GM21447 (cell line): ENCODE results near the gene DPP3.
"Not testable (repeated sequence)": the region's sequence is repeated elsewhere in the genome, so short reads cannot be mapped to it uniquely, and the experiment has no call there.

Experiments
- ATAC-seq: cut with Tn5 transposase; IDR thresholded peaks from one replicate; pipeline ENCODE4 v1.9.1; 2021; ENCODE audit not compliant: unreplicated experiment

DPP3 gene

GRCh38 chr11:66530927-66531709, 50.9 kb downstream of the DPP3 start:
- no peak for ATAC-seq

- ATAC-seq = no peak
These were observed 51.6 kb downstream of the DPP3 start for GRCh38 chr11:66531841-66532240.

- no peak for ATAC-seq
These were observed 52.5 kb downstream of the DPP3 start for GRCh38 chr11:66532784-66533183.

DNA sequence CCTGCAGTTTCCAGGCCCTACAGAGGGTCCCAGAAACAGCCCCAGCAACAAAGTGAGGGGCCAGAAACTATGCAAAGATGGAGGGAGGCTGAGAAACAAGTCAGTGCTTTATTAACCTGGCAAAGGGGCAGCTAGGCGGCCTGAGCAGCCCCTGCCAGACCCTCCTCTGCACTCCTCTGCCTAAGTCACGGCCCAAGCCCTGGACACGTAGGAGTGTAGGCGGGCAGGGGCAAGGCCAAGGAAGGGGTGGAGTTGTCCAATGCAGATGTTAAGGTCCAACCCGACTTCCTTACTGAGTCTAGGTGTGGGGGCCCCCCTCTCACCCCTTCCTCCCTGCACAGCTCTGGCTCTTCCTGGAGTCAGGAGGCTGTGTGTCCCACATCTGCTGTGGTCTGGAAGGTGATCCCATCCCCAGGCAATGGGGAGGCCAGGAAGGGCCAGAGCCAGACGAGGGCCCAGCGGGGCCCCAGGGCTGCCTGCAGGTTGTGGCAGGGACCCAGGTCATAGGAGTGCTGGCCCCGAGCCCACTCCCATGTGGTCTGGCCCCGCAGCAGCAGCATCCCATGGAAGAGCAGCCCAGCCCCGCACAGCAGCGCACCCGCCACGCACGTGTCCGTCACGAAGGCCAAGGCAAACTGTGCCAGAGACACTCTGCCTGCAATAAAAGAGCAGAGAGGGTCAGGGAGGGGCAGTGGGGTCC, 59.1 kb downstream of the DPP3 start:
- no peak for ATAC-seq

DNA sequence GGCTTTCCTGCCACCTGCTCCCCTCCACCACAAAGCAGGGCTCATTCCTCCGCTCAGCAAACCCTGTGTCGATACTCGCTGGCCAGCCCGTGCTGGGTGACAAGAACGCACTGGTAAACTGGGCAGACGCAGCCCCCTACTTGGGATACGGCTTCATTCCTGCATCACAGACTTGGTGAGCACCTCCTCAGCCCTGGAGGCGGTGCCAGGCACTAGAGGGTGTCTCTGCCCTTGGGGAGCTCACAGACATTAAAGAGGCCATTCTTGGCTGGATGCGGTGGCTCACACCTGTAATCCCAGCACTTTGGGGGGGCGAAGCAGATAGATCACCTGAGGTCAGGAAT, 59.6 kb downstream of the DPP3 start:
- ATAC-seq = no peak

GRCh38 chr11:66540598-66540997, 60.4 kb downstream of the DPP3 start:
- not testable (repeated sequence) for ATAC-seq

- ATAC-seq = no peak
These were observed 61.7 kb downstream of the DPP3 start for GRCh38 chr11:66541892-66542291.

DNA sequence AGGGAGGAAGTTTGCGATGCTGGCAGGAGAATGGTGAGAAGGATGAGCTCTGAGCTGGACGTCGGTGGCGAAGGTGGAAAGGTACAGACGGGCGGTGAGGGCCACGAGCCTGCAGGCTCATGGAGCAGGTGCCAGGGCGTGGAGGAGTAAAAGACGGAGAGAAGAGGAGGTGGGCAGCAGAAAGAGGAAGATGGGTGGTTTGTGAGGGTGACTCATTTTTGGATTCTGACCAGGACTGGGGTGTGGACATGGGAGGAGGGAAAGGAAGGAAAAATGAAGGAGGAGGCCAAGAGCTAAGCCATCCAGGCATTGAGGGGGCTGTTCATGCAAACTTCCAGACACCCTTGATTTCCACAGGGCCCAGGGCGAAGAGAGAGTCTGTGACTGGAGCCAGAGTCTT, 62.1 kb downstream of the DPP3 start:
- ATAC-seq = no peak

GRCh38 chr11:66543263-66544107, 63.3 kb downstream of the DPP3 start:
- ATAC-seq = no peak

DNA sequence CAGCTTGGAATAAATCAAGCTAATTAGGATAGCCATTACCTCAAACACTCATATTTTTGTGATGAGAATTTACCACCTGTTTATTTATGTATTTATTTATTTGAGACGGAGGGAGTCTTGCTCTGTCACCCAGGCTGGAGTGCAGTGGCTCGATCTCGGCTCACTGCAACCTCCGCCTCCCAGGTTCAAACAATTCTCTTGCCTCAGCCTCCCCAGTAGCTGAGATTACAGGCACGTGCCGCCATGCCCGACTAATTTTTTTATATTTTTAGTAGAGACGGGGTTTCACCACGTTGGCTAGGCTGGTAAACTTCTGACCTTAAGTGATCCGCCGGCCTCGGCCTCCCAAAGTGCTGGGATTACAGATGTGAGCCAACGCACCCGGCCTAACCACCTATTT, 64.7 kb downstream of the DPP3 start:
- ATAC-seq = not testable (repeated sequence)

DNA sequence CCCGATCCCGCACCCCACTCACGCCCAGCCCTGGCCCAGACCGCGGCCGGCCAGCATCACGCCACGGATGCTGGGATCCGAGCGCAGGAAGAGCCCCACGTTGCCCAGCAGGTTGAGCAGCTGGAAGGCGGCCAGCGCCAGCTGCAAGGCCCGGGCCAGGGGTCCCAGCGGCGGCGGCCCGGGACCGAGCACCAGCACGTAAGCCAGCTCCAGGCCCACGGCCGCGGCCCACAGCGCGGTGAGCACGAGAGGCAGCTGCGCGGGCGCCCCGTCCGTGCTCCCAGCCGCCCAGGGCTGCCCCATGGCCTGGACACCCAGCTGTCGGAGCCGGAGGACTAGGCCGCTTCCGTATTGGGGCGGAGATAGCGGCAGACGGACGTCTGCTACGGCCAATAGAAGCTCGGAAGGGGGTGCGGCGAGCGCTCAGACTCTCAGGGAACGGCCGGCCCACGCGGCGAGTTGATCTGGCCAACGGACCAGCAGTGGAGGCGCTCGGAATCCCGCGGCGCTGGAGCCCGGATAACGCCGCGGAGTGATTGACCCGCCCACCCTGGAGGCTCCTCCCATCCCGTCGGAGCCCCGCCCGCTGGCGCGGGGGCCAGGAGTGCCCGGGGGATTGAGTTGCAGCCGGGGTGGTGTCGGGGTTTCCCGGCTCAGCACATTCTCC, 65.6 kb downstream of the DPP3 start, which contains the start of gene ZDHHC24:
Gene ZDHHC24, minus strand, starts transcription at position 348 of the 667 bp plus-strand sequence. Its CDS starts 45 bp downstream, at position 303.
- peak; percentile 88 for ATAC-seq

- ATAC-seq = no peak
These were observed 66.2 kb downstream of the DPP3 start, which contains the start of gene ACTN3 for GRCh38 chr11:66546368-66546965. Gene ACTN3 (plus strand): TSS chr11:66546903. CDS start chr11:66546938, 35 bp downstream.

GRCh38 chr11:66546966-66547661, 66.9 kb downstream of the DPP3 start:
- ATAC-seq = no peak

- ATAC-seq = no peak
These were observed 67.4 kb downstream of the DPP3 start for GRCh38 chr11:66547662-66548009.

DNA sequence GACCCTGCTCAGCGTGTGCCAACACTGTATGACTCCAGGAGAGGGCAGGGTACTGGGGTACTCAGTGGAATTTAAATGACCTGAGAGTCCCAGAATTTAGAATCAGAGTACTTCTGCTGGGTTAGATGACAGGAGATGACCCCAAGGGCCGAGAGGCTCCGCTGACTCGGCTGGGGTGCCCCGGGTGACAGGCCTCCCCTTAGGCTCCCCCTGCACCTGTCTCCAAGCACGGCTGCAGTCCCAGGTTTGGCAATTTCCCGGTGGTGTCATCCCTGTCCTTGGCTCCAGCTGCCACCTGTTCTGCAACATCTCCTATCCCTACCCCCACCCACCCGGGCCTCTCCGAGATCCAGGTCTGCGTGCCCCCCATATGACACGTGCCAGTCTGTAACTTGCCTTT, 67.8 kb downstream of the DPP3 start:
- no peak for ATAC-seq

DNA sequence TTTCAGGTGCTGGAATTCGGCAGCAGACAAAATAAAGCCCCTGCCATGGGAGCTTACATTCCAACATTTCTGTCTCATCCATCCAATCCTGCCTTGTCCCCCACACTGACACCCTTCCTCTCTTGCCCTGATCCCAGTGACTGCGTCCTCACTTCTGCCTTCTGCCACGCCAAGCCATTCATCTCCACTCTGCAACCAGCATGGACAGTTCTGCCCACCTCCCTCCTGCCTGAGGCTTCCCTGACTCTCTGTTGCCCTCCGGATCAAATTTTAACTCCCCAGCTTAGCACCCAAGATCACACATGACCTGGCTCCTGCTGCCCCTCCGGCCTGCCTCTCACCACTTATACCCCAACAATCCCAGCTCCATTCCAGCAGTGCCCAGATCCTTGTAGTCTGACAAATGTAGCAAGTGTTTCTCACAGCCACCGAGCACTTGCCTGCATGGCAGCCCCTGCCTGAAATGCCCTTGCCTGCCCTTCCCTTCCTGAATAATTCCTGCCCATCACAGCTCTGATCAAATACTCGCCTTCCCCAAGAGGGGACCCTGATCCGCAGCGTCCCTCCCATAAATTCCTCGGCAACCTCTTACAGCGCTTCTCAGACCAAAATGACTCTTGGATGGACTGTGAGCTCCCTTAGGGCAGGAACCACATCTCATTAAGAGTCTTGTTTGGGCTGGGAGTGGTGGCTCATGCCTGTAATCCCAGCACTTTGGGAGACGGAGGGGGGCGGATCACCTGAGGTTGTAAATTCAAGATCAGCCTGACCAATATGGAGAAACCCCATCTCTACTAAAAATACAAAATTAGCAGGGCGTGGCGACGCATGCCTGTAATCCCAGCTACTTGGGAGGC, 68.8 kb downstream of the DPP3 start:
- ATAC-seq = no peak

- ATAC-seq = no peak
These were observed 69.5 kb downstream of the DPP3 start for GRCh38 chr11:66549696-66550095.

GRCh38 chr11:66550887-66551286, 70.7 kb downstream of the DPP3 start:
- no peak for ATAC-seq

- ATAC-seq = no peak
These were observed 74.4 kb downstream of the DPP3 start for GRCh38 chr11:66554602-66555001.
